Fibroblast of the aortic adventitia (primary cell): ENCODE results near the gene QRSL1. TPM values are rescaled to one million over a fixed set of nuclear protein-coding genes. Genes with fewer than 3 reads are reported as not detected.

Source experiments
- small RNA-seq: library from RNA; depleted of rRNA; stranded (forward); fragments of <200 nt; gene quantifications from one replicate; pipeline ENCODE3, GENCODE V24; 2012
- total RNA-seq: library from RNA; depleted of rRNA; stranded (reverse); fragments of >200 nt; gene quantifications from 2 replicates; pipeline ENCODE4 v1.2.3, GENCODE V29; 2012; ENCODE audit warnings: low replicate concordance

The QRSL1 gene
- total RNA-seq, 1 donor: 11.2 TPM

Small RNA genes within 50 kb of the gene (small RNA-seq; reads per million reads assigned to genes)
- gene RNU6-527P: not detected

Other genes starting within 250 kb of the QRSL1 start
- gene RTN4IP1, start 80 bp upstream of the QRSL1 start, total RNA-seq: 1.9 and 7.6 TPM in 2 replicates